ENCODE results near the gene PNMA6E. TPM values are rescaled to one million over a fixed set of nuclear protein-coding genes. Genes with fewer than 3 reads are reported as not detected.

Gene PNMA6E
- total RNA-seq, 2 experiments from 2014 or later: not detected

DNA sequence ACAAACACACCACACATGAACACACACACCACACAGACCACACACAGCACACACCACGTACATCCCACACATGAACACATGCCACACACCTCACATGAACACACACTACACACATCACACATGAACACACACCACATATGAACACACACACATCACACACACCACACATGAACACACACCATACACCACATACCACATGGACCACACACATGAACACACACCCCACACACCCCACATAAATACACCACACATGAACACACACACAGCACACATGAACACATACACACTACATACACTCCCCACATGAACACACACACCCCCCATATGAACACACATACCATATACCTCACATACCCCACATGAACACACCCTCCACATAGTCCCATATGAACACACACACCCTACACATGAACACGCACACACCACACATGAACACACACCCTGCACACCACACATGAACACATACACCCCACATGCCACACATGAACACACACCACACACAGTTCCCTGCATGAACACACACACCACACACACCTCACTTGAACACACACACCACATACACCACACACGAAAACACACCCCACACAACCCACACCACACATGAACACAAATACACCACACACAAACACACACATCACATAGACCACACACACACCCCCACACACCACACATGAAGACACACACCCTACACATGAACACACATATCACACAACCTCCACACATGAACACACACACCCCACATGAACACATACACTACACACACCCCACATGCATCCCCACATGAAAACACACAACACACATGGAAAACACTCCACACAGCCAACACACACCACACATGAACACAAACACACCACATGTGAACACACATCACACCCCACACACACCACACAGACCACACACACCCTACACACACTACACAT lies 18.3 kb downstream of the PNMA6E start:
- Mint-ChIP-seq H3K36me3 (ENCODE audit: low read depth) (no peaks in the 10 kb centered on the region), H3K27ac (no peak overlapping the region), H3K27me3 (no peaks in the 10 kb centered on the region), H3K4me1 (ENCODE audit: low read depth) (no peaks in the 10 kb centered on the region), H3K4me3 (no peak overlapping the region), H3K9me3 (no peaks in the 10 kb centered on the region)
- CTCF ChIA-PET: no interaction called here
- TF ChIP-seq, protein P1, sequence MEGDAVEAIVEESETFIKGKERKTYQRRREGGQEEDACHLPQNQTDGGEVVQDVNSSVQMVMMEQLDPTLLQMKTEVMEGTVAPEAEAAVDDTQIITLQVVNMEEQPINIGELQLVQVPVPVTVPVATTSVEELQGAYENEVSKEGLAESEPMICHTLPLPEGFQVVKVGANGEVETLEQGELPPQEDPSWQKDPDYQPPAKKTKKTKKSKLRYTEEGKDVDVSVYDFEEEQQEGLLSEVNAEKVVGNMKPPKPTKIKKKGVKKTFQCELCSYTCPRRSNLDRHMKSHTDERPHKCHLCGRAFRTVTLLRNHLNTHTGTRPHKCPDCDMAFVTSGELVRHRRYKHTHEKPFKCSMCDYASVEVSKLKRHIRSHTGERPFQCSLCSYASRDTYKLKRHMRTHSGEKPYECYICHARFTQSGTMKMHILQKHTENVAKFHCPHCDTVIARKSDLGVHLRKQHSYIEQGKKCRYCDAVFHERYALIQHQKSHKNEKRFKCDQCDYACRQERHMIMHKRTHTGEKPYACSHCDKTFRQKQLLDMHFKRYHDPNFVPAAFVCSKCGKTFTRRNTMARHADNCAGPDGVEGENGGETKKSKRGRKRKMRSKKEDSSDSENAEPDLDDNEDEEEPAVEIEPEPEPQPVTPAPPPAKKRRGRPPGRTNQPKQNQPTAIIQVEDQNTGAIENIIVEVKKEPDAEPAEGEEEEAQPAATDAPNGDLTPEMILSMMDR (IDR thresholded peaks at IDR 0.05): no peak
- no peak for DNase-seq
- ATAC-seq: no peak
- POLR2A ChIA-PET: no interaction called here
- intact Hi-C loops (cut with micrococcal nuclease): no loop called here

- DNase-seq (peak; percentile 35), ATAC-seq (peak; percentile 76)
- no peak overlapping the region for H3K4me3 Mint-ChIP-seq
- no peaks in the 10 kb centered on the region for H3K27me3 Mint-ChIP-seq
- TF ChIP-seq, protein P1 (IDR thresholded peaks at IDR 0.05): no peak
- CTCF ChIA-PET: interaction anchor here (0.7 kb wide), 1 partner anchor 349 kb away, joined by 3 read pairs; no protein-coding TSS in a partner anchor
- no peaks in the 10 kb centered on the region for H3K4me1 Mint-ChIP-seq (ENCODE audit: low read depth)
- H3K36me3 Mint-ChIP-seq (ENCODE audit: low read depth): no peaks in the 10 kb centered on the region
- POLR2A ChIA-PET: interaction anchor here (0.6 kb wide), 1 partner anchor 347 kb away, joined by 6 read pairs; no protein-coding TSS in a partner anchor
- no peaks in the 10 kb centered on the region for H3K9me3 Mint-ChIP-seq
- intact Hi-C loops (cut with micrococcal nuclease): no loop called here
- no peak overlapping the region for H3K27ac Mint-ChIP-seq
Measured at GRCh38 chrX:153381684-153382532, 19.2 kb downstream of the PNMA6E start.

GRCh38 chrX:153380691-153381090 lies 20.5 kb downstream of the PNMA6E start:
- Mint-ChIP-seq H3K27me3 (no peaks in the 10 kb centered on the region), H3K9me3 (no peaks in the 10 kb centered on the region), H3K36me3 (ENCODE audit: low read depth) (no peaks in the 10 kb centered on the region), H3K27ac (no peak overlapping the region), H3K4me1 (ENCODE audit: low read depth) (no peaks in the 10 kb centered on the region), H3K4me3 (no peak overlapping the region)
- ChIA-PET POLR2A (no interaction called here), CTCF (interaction anchor here (0.7 kb wide), 1 partner anchor 348 kb away, joined by 3 read pairs; no protein-coding TSS in a partner anchor)
- DNase-seq (no peak), ATAC-seq (no peak)
- intact Hi-C loops (cut with micrococcal nuclease): no loop called here
- TF ChIP-seq, protein P1 (IDR thresholded peaks at IDR 0.05): no peak

DNA sequence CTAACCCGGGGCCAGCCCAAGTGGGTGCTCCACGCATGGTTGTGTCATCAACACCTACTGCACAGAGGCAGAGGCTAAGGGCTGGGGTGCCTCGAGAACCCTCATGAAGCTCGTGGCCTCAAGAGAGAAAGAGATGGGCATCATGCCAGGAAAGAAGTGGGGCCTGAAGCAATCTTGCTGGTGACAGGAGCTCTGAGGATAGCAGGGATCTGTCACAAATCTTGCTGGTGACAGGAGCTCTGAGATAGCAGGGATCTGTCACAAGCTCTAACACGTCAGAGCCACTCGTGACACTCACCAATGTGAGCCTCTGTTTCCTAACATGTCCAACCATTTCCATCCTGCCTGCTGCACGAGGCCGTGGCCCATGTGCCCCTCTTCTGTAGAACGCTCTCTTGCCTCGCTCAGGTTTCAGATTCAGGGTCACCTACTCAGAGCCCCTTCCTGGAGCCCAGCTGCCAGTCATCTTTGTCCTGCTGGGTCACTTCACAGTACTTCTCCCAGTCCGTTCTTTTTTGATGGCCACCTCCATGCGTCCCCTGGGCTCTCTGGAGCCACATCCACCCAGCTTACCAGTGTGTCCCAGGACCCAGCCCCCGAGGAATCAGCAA lies 21.1 kb downstream of the PNMA6E start:
- intact Hi-C loops (cut with micrococcal nuclease): no loop called here
- CTCF ChIA-PET: no interaction called here
- Mint-ChIP-seq H3K9me3 (no peaks in the 10 kb centered on the region), H3K4me3 (no peak overlapping the region), H3K27me3 (no peaks in the 10 kb centered on the region), H3K36me3 (ENCODE audit: low read depth) (no peaks in the 10 kb centered on the region), H3K4me1 (ENCODE audit: low read depth) (no peaks in the 10 kb centered on the region), H3K27ac (no peak overlapping the region)
- TF ChIP-seq, protein P1 (IDR thresholded peaks at IDR 0.05): no peak
- ATAC-seq (no peak), DNase-seq (no peak)
- POLR2A ChIA-PET: no interaction called here
